GM12878 (cell line): ENCODE data around the gene IFNL1. TPM values are rescaled to one million over a fixed set of nuclear protein-coding genes. Genes with fewer than 3 reads are reported as not detected.

Source experiments
- ATAC-seq: fragments of 200-7000 bp; cut with Tn5 transposase; 3 replicates; pipeline ENCODE4 v1.9.1; 2020; ENCODE audit warnings: mild to moderate bottlenecking, moderate library complexity
- BruUV-seq: library from RNA; stranded (reverse); fragments of 400-500 nt; replicated peaks from 2 replicates; lab custom pipeline; 2021; lab: Mats Ljungman, UMichigan
- CTCF ChIA-PET: fragments of 300-600 bp; sonication (Branson Sonifier 250); formaldehyde crosslinking; extraction: SDS; loops from one replicate; lab custom pipeline; 2021; ENCODE audit warnings: inconsistent platforms; lab: Yijun Ruan, JAX
- POLR2A ChIA-PET: fragments of 350-600 bp; formaldehyde crosslinking; extraction: SDS; loops from one replicate; lab custom pipeline; 2021; ENCODE audit warnings: inconsistent platforms; lab: Charles Lee
- RAD21 ChIA-PET: fragments of 300-600 bp; sonication (Branson Sonifier 250); formaldehyde crosslinking; loops from one replicate; lab custom pipeline; 2023; ENCODE audit warnings: antibody characterized with exemption; ENCODE audit not compliant: unreplicated experiment; lab: Charles Lee
- SMC1A ChIA-PET: fragments of 300-600 bp; sonication (Branson Sonifier 250); formaldehyde crosslinking; loops from one replicate; lab custom pipeline; 2023; ENCODE audit not compliant: unreplicated experiment, uncharacterized antibody; lab: Charles Lee
- DNase-seq: peaks from one replicate; pipeline ENCODE4 v3.0.0-alpha.2; 2011; ENCODE audit warnings: low read depth, low spot score
- FAIRE-seq: peaks from 3 replicates; lab custom pipeline; 2011; peaks lifted over from hg19 to GRCh38; lab: Jason Lieb, UNC
- H2AFZ ChIP-seq: 2 replicates; pipeline ENCODE4 v1.6.0; 2011; ENCODE audit warnings: low read depth, low read length, control low read depth; ENCODE audit not compliant: control insufficient read depth
- H3K27ac ChIP-seq: 2 replicates; pipeline ENCODE4 v1.5.1; 2011; ENCODE audit warnings: control low read depth; ENCODE audit not compliant: control insufficient read depth, insufficient read depth
- H3K27me3 ChIP-seq, 2 experiments: replicated peaks in 1 of 2; 2 replicates each; pipeline versions ENCODE4 v1.6.0 to v1.6.1; 2011; ENCODE audit warnings: low read length in 1 of 2; ENCODE audit not compliant: control insufficient read depth in 2 of 2, insufficient read depth in 2 of 2
- H3K36me3 ChIP-seq, 2 experiments: 2 replicates each; pipeline ENCODE4 v1.5.1; 2011; ENCODE audit warnings: low read length in 1 of 2; ENCODE audit not compliant: control insufficient read depth in 2 of 2, insufficient read depth in 2 of 2
- H3K4me1 ChIP-seq: 2 replicates; pipeline ENCODE4 v1.6.1; 2011; ENCODE audit warnings: mild to moderate bottlenecking, low read length, moderate library complexity, mixed read lengths; ENCODE audit not compliant: control insufficient read depth, insufficient read depth
- H3K4me2 ChIP-seq: 2 replicates; pipeline ENCODE4 v1.6.0; 2011; ENCODE audit warnings: control low read depth; ENCODE audit not compliant: control insufficient read depth, insufficient read depth
- H3K4me3 ChIP-seq: fragments of 200-600 bp; sonication (generic); 2 replicates; pipeline ENCODE4 v1.5.1; 2016
- H3K79me2 ChIP-seq: 2 replicates; pipeline ENCODE4 v1.6.0; 2011; ENCODE audit warnings: low read length; ENCODE audit not compliant: control insufficient read depth, insufficient read depth
- H3K9ac ChIP-seq: 2 replicates; pipeline ENCODE4 v1.8.0; 2011; ENCODE audit warnings: low read length, control low read depth, mixed read lengths; ENCODE audit not compliant: control insufficient read depth, insufficient read depth
- H3K9me3 ChIP-seq: replicated peaks from 3 replicates; pipeline ENCODE4 v1.5.1; 2011; ENCODE audit warnings: mild to moderate bottlenecking, low read length; ENCODE audit not compliant: control insufficient read depth, insufficient read depth
- H4K20me1 ChIP-seq: 2 replicates; pipeline ENCODE4 v1.6.0; 2011; ENCODE audit not compliant: control insufficient read depth, insufficient read depth
- ASH2L ChIP-seq: fragments of 300-600, 200-600 bp; sonication (generic); IDR thresholded peaks from 2 replicates; pipeline ENCODE4 v1.6.1; 2017; ENCODE audit warnings: low read depth, mild to moderate bottlenecking, borderline replicate concordance
- ETV6 ChIP-seq, 2 experiments: fragments of 450-650 bp in 1 of 2; IDR thresholded peaks in 1 of 2; conservative IDR thresholded peaks in 1 of 2; 2 replicates each; pipeline ENCODE4 v1.6.1; 2014; ENCODE audit warnings: antibody characterized with exemption in 1 of 2, borderline replicate concordance in 1 of 2, low read depth in 1 of 2, mild to moderate bottlenecking in 1 of 2, moderate library complexity in 1 of 2
- FOXK2 ChIP-seq: fragments of 450-650 bp; IDR thresholded peaks from 2 replicates; pipeline ENCODE4 v1.6.1; 2017; ENCODE audit warnings: mild to moderate bottlenecking, moderate library complexity
- FOXM1 ChIP-seq: IDR thresholded peaks from 2 replicates; pipeline ENCODE4 v1.6.1; 2012; ENCODE audit warnings: low read depth, mild to moderate bottlenecking, inconsistent platforms, low read length, moderate library complexity
- GATAD2B ChIP-seq: fragments of 450-650 bp; conservative IDR thresholded peaks from 2 replicates; pipeline ENCODE4 v1.6.1; 2017; ENCODE audit warnings: low read depth, mild to moderate bottlenecking, moderate library complexity
- HDAC6 ChIP-seq: fragments of 200-600 bp; sonication (generic); IDR thresholded peaks from one replicate; pipeline ENCODE4 v1.8.0; 2017; ENCODE audit warnings: antibody characterized with exemption; ENCODE audit not compliant: unreplicated experiment
- SIN3A ChIP-seq: IDR thresholded peaks from 2 replicates; pipeline ENCODE4 v1.6.1; 2012; ENCODE audit warnings: low read depth, low read length, improper control_type of control experiment
- SPI1 ChIP-seq: IDR thresholded peaks from 2 replicates; pipeline ENCODE4 v1.6.1; 2011; ENCODE audit warnings: low read depth, mild to moderate bottlenecking, low read length, moderate library complexity, borderline replicate concordance; ENCODE audit not compliant: insufficient read depth
- SREBF2 ChIP-seq: IDR thresholded peaks from 2 replicates; pipeline ENCODE4 v1.6.1; 2012; ENCODE audit warnings: mild to moderate bottlenecking, low read length
- STAT3 ChIP-seq: IDR thresholded peaks from 2 replicates; pipeline ENCODE4 v1.6.1; 2011; ENCODE audit warnings: low read depth, low read length, improper control_type of control experiment
- TBL1XR1 ChIP-seq: IDR thresholded peaks from 2 replicates; pipeline ENCODE4 v1.6.1; 2012; ENCODE audit warnings: low read depth, low read length, improper control_type of control experiment
- WGBS: methylation state at CpG from one replicate; pipeline ENCODE4 v1.1.6; 2016; ENCODE audit warnings: low lambda C conversion rate; ENCODE audit not compliant: insufficient replicate concordance, insufficient coverage; ENCODE audit errors: missing lambda C conversion rate; 5-methylcytosine and 5-hydroxymethylcytosine counted together
- in situ Hi-C: fragments of 300-500 bp; cut with MboI; formaldehyde crosslinking; loops from 9 replicates; pipeline ENCODE4 v1.14.3; 2018; ENCODE audit warnings: mixed read lengths
- intact Hi-C: fragments of 100-400 bp; cut with micrococcal nuclease; formaldehyde crosslinking; loops from one replicate; pipeline ENCODE4 v1.14.2; 2022; ENCODE audit not compliant: unreplicated experiment
- polyA plus RNA-seq, 11 experiments: library from polyadenylated mRNA; depleted of rRNA in 4 of 11; unstranded in 6 of 11; stranded (reverse) in 5 of 11; fragments of >200 nt; fragmentation: Nextera tagmentation in 4 of 11; fragmentation: Illumina TruSeq in 1 of 11; extraction: Ambion mirVana in 4 of 11; extraction: Trizol in 1 of 11; gene quantifications; 1 replicate in 1 of 11; 2 replicates in 10 of 11; pipeline versions ENCODE4 v1.2.1 to v1.2.3, GENCODE V29; 2011 to 2016; ENCODE audit warnings: inconsistent platforms in 2 of 11, missing spikeins in 2 of 11, low read depth in 1 of 11
- total RNA-seq, 4 experiments: library from RNA; depleted of rRNA in 3 of 4; stranded (reverse); fragments of >200 nt in 3 of 4; fragmentation: Illumina TruSeq in 1 of 4; extraction: Trizol in 1 of 4; gene quantifications; 2 replicates each; pipeline versions ENCODE4 v1.2.1 to v1.2.3, GENCODE V29; 2013 to 2021
- TF ChIP-seq, protein P1 (sequence below), 3 experiments: IDR thresholded peaks in 2 of 3; conservative IDR thresholded peaks in 1 of 3; 2 replicates each; pipeline ENCODE4 v1.5.1; 2011; ENCODE audit warnings: low read depth in 3 of 3, low read length in 3 of 3, mild to moderate bottlenecking in 3 of 3, control low read depth in 2 of 3, moderate library complexity in 2 of 3, inconsistent platforms in 1 of 3, mixed read lengths in 1 of 3; ENCODE audit not compliant: control insufficient read depth in 2 of 3, insufficient read depth in 1 of 3; ENCODE audit errors: extremely low read depth in 1 of 3
- TF ChIP-seq, protein P2 (sequence below): fragments of 450-650 bp; IDR thresholded peaks from 2 replicates; pipeline ENCODE4 v1.6.1; 2017; ENCODE audit warnings: mild to moderate bottlenecking, moderate library complexity
- TF ChIP-seq, protein P3 (sequence below): fragments of 450-650 bp; formaldehyde crosslinking; IDR thresholded peaks from 2 replicates; pipeline ENCODE4 v1.4.0; 2022; ENCODE audit warnings: mild to moderate bottlenecking, moderate library complexity

Gene IFNL1
- total and polyA plus RNA-seq, 10 of the 15 experiments (the other 5 are each of a cell fraction or from before 2014, with no cell fraction given) = not detected

DNA sequence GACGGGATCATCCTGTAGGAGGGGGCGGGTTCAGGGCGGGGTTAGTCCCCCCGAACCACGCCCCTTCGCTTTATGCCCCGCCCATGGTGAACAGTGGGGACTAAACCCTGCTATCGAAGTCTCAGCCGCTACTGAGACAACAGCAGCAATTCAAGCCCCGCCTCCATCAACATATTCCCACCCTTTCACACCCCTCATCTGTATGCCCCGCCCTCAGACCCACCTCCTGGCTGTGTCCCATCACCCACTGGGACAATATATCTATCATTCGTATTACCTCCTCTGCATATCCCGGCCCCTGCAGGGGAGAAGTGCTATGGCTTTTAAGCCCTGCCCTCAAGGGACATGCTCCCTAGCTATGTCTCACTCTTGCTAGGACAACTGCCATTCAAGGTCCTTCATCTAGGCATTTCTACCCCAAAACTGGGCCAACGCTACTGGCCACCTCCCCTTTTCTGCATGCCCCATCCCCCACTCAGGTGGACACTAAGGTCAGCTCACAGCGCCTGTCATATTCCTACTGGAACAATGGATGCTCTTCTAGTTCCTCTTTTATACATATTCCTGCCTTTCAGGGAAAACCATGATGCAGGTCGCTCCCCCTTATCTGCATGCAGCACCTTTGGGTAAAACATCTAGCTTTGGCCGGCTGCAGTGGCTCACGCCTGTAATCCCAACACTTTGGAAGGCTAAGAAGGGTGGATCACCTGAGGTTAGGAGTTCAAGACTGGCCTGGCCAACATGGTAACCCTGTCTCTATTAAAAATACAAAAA lies 12.5 kb downstream of the IFNL1 start:
- ChIA-PET POLR2A (no interaction called here), RAD21 (no interaction called here), SMC1A (no interaction called here), CTCF (interaction anchor here (0.6 kb wide), 1 partner anchor 127 kb away, joined by 3 read pairs; no protein-coding TSS in a partner anchor)
- in situ Hi-C loops (no loop called here), intact Hi-C loops (no loop called here)
- ATAC-seq (no peak), DNase-seq (no peak), FAIRE-seq (no peak)
- H3K4me2 ChIP-seq = no peak overlapping the region
- H3K27me3 ChIP-seq = peaks cover 0 to 2% of the 10 kb centered on the region in 2 experiments; a peak in 1 of 4 replicates
- H2AFZ ChIP-seq = no peak overlapping the region
- WGBS = 65% methylated on average over 15 of the region's 18 CpGs
- 0 out of 2 replicates have a peak, but pooled peaks cover 2% of the 10 kb centered on the region for H4K20me1 ChIP-seq
- H3K79me2 ChIP-seq = no peaks in the 10 kb centered on the region
- no peak overlapping the region for H3K9ac ChIP-seq
- H3K27ac ChIP-seq = no peak overlapping the region
- H3K36me3 ChIP-seq = no peaks in the 10 kb centered on the region; a peak in 1 of 4 replicates
- no peak overlapping the region for H3K4me3 ChIP-seq
- no TSS peak for BruUV-seq
- H3K4me1 ChIP-seq = no peaks in the 10 kb centered on the region
- no peaks in the 10 kb centered on the region for H3K9me3 ChIP-seq
- TF ChIP-seq, protein P1, sequence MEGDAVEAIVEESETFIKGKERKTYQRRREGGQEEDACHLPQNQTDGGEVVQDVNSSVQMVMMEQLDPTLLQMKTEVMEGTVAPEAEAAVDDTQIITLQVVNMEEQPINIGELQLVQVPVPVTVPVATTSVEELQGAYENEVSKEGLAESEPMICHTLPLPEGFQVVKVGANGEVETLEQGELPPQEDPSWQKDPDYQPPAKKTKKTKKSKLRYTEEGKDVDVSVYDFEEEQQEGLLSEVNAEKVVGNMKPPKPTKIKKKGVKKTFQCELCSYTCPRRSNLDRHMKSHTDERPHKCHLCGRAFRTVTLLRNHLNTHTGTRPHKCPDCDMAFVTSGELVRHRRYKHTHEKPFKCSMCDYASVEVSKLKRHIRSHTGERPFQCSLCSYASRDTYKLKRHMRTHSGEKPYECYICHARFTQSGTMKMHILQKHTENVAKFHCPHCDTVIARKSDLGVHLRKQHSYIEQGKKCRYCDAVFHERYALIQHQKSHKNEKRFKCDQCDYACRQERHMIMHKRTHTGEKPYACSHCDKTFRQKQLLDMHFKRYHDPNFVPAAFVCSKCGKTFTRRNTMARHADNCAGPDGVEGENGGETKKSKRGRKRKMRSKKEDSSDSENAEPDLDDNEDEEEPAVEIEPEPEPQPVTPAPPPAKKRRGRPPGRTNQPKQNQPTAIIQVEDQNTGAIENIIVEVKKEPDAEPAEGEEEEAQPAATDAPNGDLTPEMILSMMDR (IDR thresholded peaks at IDR 0.05 in 2 of 3, conservative IDR thresholded peaks at IDR 0.05 in 1 of 3; ENCODE audit: control insufficient read depth in 2 of 3, extremely low read depth in 1 of 3, insufficient read depth in 1 of 3, low read depth in 3 of 3, low read length in 3 of 3) = no peak
- TF ChIP-seq GATAD2B (no peak), SPI1 (no peak), STAT3 (no peak), HDAC6 (no peak), SREBF2 (no peak), SIN3A (no peak), ASH2L (no peak), FOXK2 (no peak), ETV6 (conservative IDR thresholded peaks at IDR 0.05 in 1 of 2, IDR thresholded peaks at IDR 0.05 in 1 of 2; ENCODE audit: borderline replicate concordance in 1 of 2, low read depth in 1 of 2) (no peak), FOXM1 (no peak), TBL1XR1 (no peak)
- TF ChIP-seq, protein P2, sequence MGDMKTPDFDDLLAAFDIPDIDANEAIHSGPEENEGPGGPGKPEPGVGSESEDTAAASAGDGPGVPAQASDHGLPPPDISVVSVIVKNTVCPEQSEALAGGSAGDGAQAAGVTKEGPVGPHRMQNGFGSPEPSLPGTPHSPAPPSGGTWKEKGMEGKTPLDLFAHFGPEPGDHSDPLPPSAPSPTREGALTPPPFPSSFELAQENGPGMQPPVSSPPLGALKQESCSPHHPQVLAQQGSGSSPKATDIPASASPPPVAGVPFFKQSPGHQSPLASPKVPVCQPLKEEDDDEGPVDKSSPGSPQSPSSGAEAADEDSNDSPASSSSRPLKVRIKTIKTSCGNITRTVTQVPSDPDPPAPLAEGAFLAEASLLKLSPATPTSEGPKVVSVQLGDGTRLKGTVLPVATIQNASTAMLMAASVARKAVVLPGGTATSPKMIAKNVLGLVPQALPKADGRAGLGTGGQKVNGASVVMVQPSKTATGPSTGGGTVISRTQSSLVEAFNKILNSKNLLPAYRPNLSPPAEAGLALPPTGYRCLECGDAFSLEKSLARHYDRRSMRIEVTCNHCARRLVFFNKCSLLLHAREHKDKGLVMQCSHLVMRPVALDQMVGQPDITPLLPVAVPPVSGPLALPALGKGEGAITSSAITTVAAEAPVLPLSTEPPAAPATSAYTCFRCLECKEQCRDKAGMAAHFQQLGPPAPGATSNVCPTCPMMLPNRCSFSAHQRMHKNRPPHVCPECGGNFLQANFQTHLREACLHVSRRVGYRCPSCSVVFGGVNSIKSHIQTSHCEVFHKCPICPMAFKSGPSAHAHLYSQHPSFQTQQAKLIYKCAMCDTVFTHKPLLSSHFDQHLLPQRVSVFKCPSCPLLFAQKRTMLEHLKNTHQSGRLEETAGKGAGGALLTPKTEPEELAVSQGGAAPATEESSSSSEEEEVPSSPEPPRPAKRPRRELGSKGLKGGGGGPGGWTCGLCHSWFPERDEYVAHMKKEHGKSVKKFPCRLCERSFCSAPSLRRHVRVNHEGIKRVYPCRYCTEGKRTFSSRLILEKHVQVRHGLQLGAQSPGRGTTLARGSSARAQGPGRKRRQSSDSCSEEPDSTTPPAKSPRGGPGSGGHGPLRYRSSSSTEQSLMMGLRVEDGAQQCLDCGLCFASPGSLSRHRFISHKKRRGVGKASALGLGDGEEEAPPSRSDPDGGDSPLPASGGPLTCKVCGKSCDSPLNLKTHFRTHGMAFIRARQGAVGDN = no peak
- TF ChIP-seq, protein P3, sequence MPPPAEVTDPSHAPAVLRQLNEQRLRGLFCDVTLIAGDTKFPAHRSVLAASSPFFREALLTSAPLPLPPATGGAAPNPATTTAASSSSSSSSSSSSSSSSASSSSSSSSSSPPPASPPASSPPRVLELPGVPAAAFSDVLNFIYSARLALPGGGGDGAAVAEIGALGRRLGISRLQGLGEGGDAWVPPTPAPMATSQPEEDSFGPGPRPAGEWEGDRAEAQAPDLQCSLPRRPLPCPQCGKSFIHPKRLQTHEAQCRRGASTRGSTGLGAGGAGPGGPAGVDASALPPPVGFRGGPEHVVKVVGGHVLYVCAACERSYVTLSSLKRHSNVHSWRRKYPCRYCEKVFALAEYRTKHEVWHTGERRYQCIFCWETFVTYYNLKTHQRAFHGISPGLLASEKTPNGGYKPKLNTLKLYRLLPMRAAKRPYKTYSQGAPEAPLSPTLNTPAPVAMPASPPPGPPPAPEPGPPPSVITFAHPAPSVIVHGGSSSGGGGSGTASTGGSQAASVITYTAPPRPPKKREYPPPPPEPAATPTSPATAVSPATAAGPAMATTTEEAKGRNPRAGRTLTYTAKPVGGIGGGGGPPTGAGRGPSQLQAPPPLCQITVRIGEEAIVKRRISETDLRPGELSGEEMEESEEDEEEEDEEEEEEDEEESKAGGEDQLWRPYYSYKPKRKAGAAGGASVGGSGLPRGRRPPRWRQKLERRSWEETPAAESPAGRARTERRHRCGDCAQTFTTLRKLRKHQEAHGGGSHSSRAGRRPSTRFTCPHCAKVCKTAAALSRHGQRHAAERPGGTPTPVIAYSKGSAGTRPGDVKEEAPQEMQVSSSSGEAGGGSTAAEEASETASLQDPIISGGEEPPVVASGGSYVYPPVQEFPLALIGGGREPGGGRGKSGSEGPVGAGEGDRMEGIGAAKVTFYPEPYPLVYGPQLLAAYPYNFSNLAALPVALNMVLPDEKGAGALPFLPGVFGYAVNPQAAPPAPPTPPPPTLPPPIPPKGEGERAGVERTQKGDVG (CRISPR knock-in tag) = no peak
